Keratinocyte (primary cell): Measurements from ENCODE around the gene KRT79. TPM values are rescaled to one million over a fixed set of nuclear protein-coding genes. Genes with fewer than 3 reads are reported as not detected.
"Not testable (repeated sequence)": the region's sequence is repeated elsewhere in the genome, so short reads cannot be mapped to it uniquely, and the experiment has no call there.

Experiments
- DNase-seq: peaks from one replicate; pipeline ENCODE4 v3.0.0-alpha.2; 2011; ENCODE audit warnings: low read depth, missing footprints, low spot score
- FAIRE-seq: peaks from 2 replicates; lab custom pipeline; 2011; peaks lifted over from hg19 to GRCh38; lab: Jason Lieb, UNC
- H2AFZ ChIP-seq: 2 replicates; pipeline ENCODE4 v1.6.0; 2012; ENCODE audit warnings: low read length, control low read depth, inconsistent platforms; ENCODE audit not compliant: control insufficient read depth
- H3K27ac ChIP-seq: 2 replicates; pipeline ENCODE4 v1.5.1; 2011; ENCODE audit warnings: low read length; ENCODE audit not compliant: control insufficient read depth, insufficient read depth
- H3K27me3 ChIP-seq: 3 replicates; pipeline ENCODE4 v1.6.0; 2011; ENCODE audit warnings: low read length; ENCODE audit not compliant: control insufficient read depth, insufficient read depth; ENCODE audit errors: extremely low read depth
- H3K36me3 ChIP-seq, 2 experiments: 2 replicates in 1 of 2; 3 replicates in 1 of 2; pipeline ENCODE4 v1.5.1; 2011; ENCODE audit warnings: low read length in 2 of 2, mild to moderate bottlenecking in 1 of 2; ENCODE audit not compliant: control insufficient read depth in 2 of 2, insufficient read depth in 2 of 2; ENCODE audit errors: extremely low read depth in 1 of 2
- H3K4me1 ChIP-seq: 3 replicates; pipeline ENCODE4 v1.5.1; 2011; ENCODE audit warnings: low read length; ENCODE audit not compliant: control insufficient read depth, insufficient read depth; ENCODE audit errors: extremely low read depth
- H3K4me2 ChIP-seq: 3 replicates; pipeline ENCODE4 v1.6.0; 2011; ENCODE audit warnings: low read depth, low read length; ENCODE audit not compliant: control insufficient read depth, insufficient read depth; ENCODE audit errors: extremely low read depth
- H3K4me3 ChIP-seq, 3 experiments: fragments of 200-600 bp in 1 of 3; sonication (generic) in 1 of 3; 2 replicates in 2 of 3; 3 replicates in 1 of 3; pipeline ENCODE4 v1.5.1; 2011 to 2016; ENCODE audit warnings: low read length in 3 of 3, mild to moderate bottlenecking in 3 of 3, control low read depth in 2 of 3, inconsistent platforms in 1 of 3, low read depth in 1 of 3, mixed read lengths in 1 of 3, mixed run types in 1 of 3, moderate library complexity in 1 of 3; ENCODE audit not compliant: control insufficient read depth in 2 of 3, insufficient read depth in 2 of 3; ENCODE audit errors: extremely low read depth in 1 of 3
- H3K79me2 ChIP-seq: 2 replicates; pipeline ENCODE4 v1.6.0; 2012; ENCODE audit warnings: low read length; ENCODE audit not compliant: control insufficient read depth, insufficient read depth
- H3K9ac ChIP-seq: 3 replicates; pipeline ENCODE4 v1.6.0; 2011; ENCODE audit warnings: low read length; ENCODE audit not compliant: control insufficient read depth, insufficient read depth; ENCODE audit errors: extremely low read depth
- H3K9me1 ChIP-seq: 3 replicates; pipeline ENCODE4 v1.6.0; 2011; ENCODE audit warnings: low read length; ENCODE audit not compliant: control insufficient read depth, insufficient read depth; ENCODE audit errors: extremely low read depth
- H3K9me3 ChIP-seq: 2 replicates; pipeline ENCODE4 v1.5.1; 2012; ENCODE audit warnings: low read depth, low read length; ENCODE audit not compliant: control insufficient read depth
- H4K20me1 ChIP-seq: 3 replicates; pipeline ENCODE4 v1.6.0; 2011; ENCODE audit warnings: low read length; ENCODE audit not compliant: control insufficient read depth, insufficient read depth; ENCODE audit errors: extremely low read depth
- CTCF ChIP-seq, 3 experiments: IDR thresholded peaks in 1 of 3; conservative IDR thresholded peaks in 1 of 3; optimal IDR thresholded peaks in 1 of 3; 2 replicates in 2 of 3; 3 replicates in 1 of 3; pipeline versions ENCODE3 to v1.5.1; 2011; ENCODE audit warnings: low read length in 3 of 3, mild to moderate bottlenecking in 3 of 3, moderate library complexity in 2 of 3, control low read depth in 1 of 3, inconsistent platforms in 1 of 3; ENCODE audit not compliant: insufficient read depth in 2 of 3; ENCODE audit errors: extremely low read depth in 1 of 3
- EZH2 ChIP-seq: IDR thresholded peaks from one replicate; pipeline ENCODE4 v1.6.1; 2012; ENCODE audit warnings: inconsistent platforms, mild to moderate bottlenecking, low read length, moderate library complexity
- dilution Hi-C: fragments of 300-500 bp; cut with MboI; formaldehyde crosslinking; loops from one replicate; pipeline ENCODE4 v1.7.0; 2020; ENCODE audit warnings: low sequenced_read_pairs; ENCODE audit not compliant: extremely low pct_ligation_motif_present
- polyA plus RNA-seq, 5 experiments: library from polyadenylated mRNA; depleted of rRNA in 3 of 5; stranded (reverse) in 3 of 5; stranded (forward) in 1 of 5; unstranded in 1 of 5; fragments of >200 nt; gene quantifications; 1 replicate in 1 of 5; 2 replicates in 3 of 5; 3 replicates in 1 of 5; pipeline versions ENCODE4 v1.2.1 to v1.2.3, GENCODE V29; 2011 to 2012; ENCODE audit warnings: missing spikeins in 2 of 5, low read depth in 1 of 5, low replicate concordance in 1 of 5

The KRT79 gene
- polyA plus RNA-seq, 1 donor (not counting 4 experiments of a cell fraction or from before 2014, with no cell fraction given): 0.09 TPM

- Histone ChIP-seq H3K36me3 (no peaks in the 10 kb centered on the region), H3K4me1 (peaks cover 50% of the 10 kb centered on the region), H3K27ac (peak overlapping the region; percentile 60), H3K9ac (no peak overlapping the region), H2AFZ (no peak overlapping the region), H3K9me3 (no peaks in the 10 kb centered on the region), H3K4me3 (no peak overlapping the region), H3K27me3 (no peaks in the 10 kb centered on the region), H3K79me2 (no peaks in the 10 kb centered on the region), H4K20me1 (no peaks in the 10 kb centered on the region), H3K4me2 (no peak overlapping the region), H3K9me1 (no peaks in the 10 kb centered on the region)
- FAIRE-seq: peak; percentile 88
- dilution Hi-C loops: no loop called here
- no peak for DNase-seq
- TF ChIP-seq EZH2 (no peak), CTCF (optimal IDR thresholded peaks at IDR 0.05 in 1 of 3, IDR thresholded peaks at IDR 0.05 in 1 of 3, conservative IDR thresholded peaks at IDR 0.05 in 1 of 3; ENCODE audit: extremely low read depth in 1 of 3, insufficient read depth in 2 of 3, low read length in 3 of 3) (no peak)
These were observed 23.4 kb upstream of the KRT79 start for GRCh38 chr12:52857500-52857899.

DNA sequence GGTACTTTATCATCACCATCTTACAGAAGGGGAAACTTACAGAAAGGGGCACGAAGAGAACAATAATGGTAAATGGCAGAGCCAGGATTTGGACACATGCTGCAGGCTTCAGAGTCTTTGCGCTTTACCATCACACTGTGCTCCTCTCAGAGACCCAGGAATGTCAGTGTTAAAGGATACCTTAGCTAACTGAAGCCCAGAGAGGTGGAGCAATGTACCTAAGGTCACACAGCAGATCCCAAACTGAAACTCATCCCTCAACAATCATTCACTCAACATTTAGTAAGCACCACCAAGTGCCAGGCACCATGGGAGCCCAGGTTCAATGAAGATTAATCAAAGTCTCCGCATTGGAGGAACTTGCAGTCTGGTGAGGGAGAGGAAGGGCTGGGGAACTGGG lies 22.7 kb upstream of the KRT79 start:
- peak overlapping the region; percentile 60 for H3K27ac ChIP-seq

DNA sequence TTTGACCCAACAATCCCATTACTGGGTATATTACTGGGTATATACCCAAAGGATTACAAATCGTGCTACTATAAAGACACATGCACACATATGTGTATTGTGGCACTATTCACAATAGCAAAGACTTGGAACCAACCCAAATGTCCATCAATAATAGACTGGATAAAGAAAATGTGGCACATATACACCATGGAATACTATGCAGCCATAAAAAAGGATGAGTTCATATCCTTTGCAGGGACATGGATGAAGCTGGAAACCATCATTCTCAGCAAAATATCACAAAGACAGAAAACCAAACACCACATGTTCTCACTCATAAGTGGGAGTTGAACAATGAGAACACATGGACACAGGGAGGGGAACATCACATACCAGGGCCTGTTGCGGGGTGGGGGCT lies 22.0 kb upstream of the KRT79 start:
- H2AFZ ChIP-seq, DNase-seq, H4K20me1 ChIP-seq, H3K9ac ChIP-seq, H3K79me2 ChIP-seq, H3K27ac ChIP-seq, FAIRE-seq, H3K9me3 ChIP-seq, dilution Hi-C loops, H3K27me3 ChIP-seq, H3K4me2 ChIP-seq, H3K36me3 ChIP-seq, H3K9me1 ChIP-seq, H3K4me3 ChIP-seq: not testable (repeated sequence)
- H3K4me1 ChIP-seq: peaks cover 37% of the 10 kb centered on the region

More for the DNA sequence above, 22.7 kb upstream of the KRT79 start:
- Histone ChIP-seq H3K4me1 (peaks cover 43% of the 10 kb centered on the region), H4K20me1 (no peaks in the 10 kb centered on the region), H3K79me2 (no peaks in the 10 kb centered on the region), H2AFZ (no peak overlapping the region), H3K36me3 (no peaks in the 10 kb centered on the region), H3K9me1 (no peaks in the 10 kb centered on the region), H3K4me3 (no peak overlapping the region), H3K4me2 (no peak overlapping the region), H3K9me3 (no peaks in the 10 kb centered on the region), H3K27me3 (no peaks in the 10 kb centered on the region), H3K9ac (no peak overlapping the region)
- FAIRE-seq (peak; percentile 29), DNase-seq (no peak)
- TF ChIP-seq CTCF (optimal IDR thresholded peaks at IDR 0.05 in 1 of 3, IDR thresholded peaks at IDR 0.05 in 1 of 3, conservative IDR thresholded peaks at IDR 0.05 in 1 of 3; ENCODE audit: extremely low read depth in 1 of 3, insufficient read depth in 2 of 3, low read length in 3 of 3) (no peak), EZH2 (no peak)
- dilution Hi-C loops: no loop called here
